HCT116 (cell line): Measurements from ENCODE around the gene PRRG1.

ENCODE experiments used
- CTCF ChIP-seq, 3 experiments: fragments of 200-600 bp in 1 of 3; sonication (generic) in 1 of 3; IDR thresholded peaks in 2 of 3; conservative IDR thresholded peaks in 1 of 3; 2 replicates each; pipeline ENCODE4 v1.5.1; 2012 to 2017; ENCODE audit warnings: low read depth in 2 of 3, low read length in 2 of 3, antibody characterized with exemption in 1 of 3, borderline replicate concordance in 1 of 3, control low read depth in 1 of 3, mild to moderate bottlenecking in 1 of 3, mixed read lengths in 1 of 3, mixed run types in 1 of 3, moderate library complexity in 1 of 3; ENCODE audit not compliant: insufficient read depth in 1 of 3
- JUND ChIP-seq: IDR thresholded peaks from 2 replicates; pipeline ENCODE4 v1.6.1; 2012
- POLR2A ChIP-seq: IDR thresholded peaks from 2 replicates; pipeline ENCODE4 v1.7.0; 2011; ENCODE audit warnings: borderline replicate concordance; ENCODE audit not compliant: insufficient read depth, insufficient read length; ENCODE audit errors: extremely low read depth
- POLR2AphosphoS5 ChIP-seq: IDR thresholded peaks from 2 replicates; pipeline ENCODE4 v1.6.1; 2011; ENCODE audit warnings: mild to moderate bottlenecking, low read depth, low read length, moderate library complexity
- TF ChIP-seq, protein P1 (sequence below): IDR thresholded peaks from 2 replicates; pipeline ENCODE4 v1.6.1; 2012; ENCODE audit warnings: low read depth

DNA sequence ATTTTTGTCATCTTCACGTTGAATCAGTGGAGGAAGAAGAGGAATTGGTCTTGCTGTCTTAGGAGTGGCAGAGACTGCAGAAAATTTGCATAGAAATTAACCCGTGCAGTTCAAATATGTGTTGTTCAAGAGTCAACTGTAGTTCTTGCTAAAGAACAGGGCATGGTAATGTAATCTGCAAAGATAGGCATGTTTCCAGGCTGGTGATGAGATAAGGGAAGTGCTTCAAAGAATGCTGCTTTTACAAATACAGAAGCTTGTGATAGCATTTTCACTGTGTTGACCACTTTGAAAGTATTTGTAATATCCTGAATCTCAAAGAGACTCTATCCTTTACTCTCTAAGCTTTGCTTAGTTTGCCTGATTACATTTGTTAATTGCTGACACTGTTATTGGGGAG lies 60.1 kb downstream of the PRRG1 start:
- TF ChIP-seq CTCF (IDR thresholded peaks at IDR 0.05 in 2 of 3, conservative IDR thresholded peaks at IDR 0.05 in 1 of 3; ENCODE audit: borderline replicate concordance in 1 of 3, insufficient read depth in 1 of 3, low read depth in 2 of 3, low read length in 2 of 3) (no peak), POLR2A (no peak), POLR2AphosphoS5 (no peak), JUND (no peak)
- TF ChIP-seq, protein P1, sequence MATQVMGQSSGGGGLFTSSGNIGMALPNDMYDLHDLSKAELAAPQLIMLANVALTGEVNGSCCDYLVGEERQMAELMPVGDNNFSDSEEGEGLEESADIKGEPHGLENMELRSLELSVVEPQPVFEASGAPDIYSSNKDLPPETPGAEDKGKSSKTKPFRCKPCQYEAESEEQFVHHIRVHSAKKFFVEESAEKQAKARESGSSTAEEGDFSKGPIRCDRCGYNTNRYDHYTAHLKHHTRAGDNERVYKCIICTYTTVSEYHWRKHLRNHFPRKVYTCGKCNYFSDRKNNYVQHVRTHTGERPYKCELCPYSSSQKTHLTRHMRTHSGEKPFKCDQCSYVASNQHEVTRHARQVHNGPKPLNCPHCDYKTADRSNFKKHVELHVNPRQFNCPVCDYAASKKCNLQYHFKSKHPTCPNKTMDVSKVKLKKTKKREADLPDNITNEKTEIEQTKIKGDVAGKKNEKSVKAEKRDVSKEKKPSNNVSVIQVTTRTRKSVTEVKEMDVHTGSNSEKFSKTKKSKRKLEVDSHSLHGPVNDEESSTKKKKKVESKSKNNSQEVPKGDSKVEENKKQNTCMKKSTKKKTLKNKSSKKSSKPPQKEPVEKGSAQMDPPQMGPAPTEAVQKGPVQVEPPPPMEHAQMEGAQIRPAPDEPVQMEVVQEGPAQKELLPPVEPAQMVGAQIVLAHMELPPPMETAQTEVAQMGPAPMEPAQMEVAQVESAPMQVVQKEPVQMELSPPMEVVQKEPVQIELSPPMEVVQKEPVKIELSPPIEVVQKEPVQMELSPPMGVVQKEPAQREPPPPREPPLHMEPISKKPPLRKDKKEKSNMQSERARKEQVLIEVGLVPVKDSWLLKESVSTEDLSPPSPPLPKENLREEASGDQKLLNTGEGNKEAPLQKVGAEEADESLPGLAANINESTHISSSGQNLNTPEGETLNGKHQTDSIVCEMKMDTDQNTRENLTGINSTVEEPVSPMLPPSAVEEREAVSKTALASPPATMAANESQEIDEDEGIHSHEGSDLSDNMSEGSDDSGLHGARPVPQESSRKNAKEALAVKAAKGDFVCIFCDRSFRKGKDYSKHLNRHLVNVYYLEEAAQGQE: no peak
